Mesenchymal stem cell (in vitro differentiated cells and primary cell): ENCODE measurements around the gene ZG16B.

Experiments
- DNase-seq: peaks from one replicate; pipeline ENCODE4 v3.0.0-alpha.2; 2013
- H2AFZ ChIP-seq: one replicate; pipeline ENCODE4 v1.6.1; 2013; ENCODE audit warnings: low read depth, mild to moderate bottlenecking, control low read depth, inconsistent platforms, low read length, moderate library complexity
- H2AK5ac ChIP-seq: 2 replicates; pipeline ENCODE4 v1.6.1; 2013; ENCODE audit warnings: low read length, moderate library complexity, mild to moderate bottlenecking, inconsistent platforms; ENCODE audit not compliant: severe bottlenecking
- H2BK120ac ChIP-seq: one replicate; pipeline ENCODE4 v1.6.1; 2013; ENCODE audit warnings: low read depth, mild to moderate bottlenecking, inconsistent platforms, low read length, moderate library complexity
- H2BK12ac ChIP-seq, 2 experiments: one replicate each; pipeline ENCODE4 v1.6.1; 2013; ENCODE audit warnings: inconsistent platforms in 2 of 2, low read length in 2 of 2, mild to moderate bottlenecking in 2 of 2, moderate library complexity in 2 of 2, control low read depth in 1 of 2
- H2BK15ac ChIP-seq: one replicate; pipeline ENCODE4 v1.6.1; 2013; ENCODE audit warnings: mild to moderate bottlenecking, low read depth, inconsistent platforms; ENCODE audit not compliant: poor library complexity, severe bottlenecking
- H2BK5ac ChIP-seq: 2 replicates; pipeline ENCODE4 v1.6.1; 2013; ENCODE audit warnings: low read depth, mild to moderate bottlenecking, low read length, control low read depth, inconsistent platforms; ENCODE audit not compliant: poor library complexity, severe bottlenecking
- H3K14ac ChIP-seq, 2 experiments: one replicate each; pipeline ENCODE4 v1.6.1; 2013; ENCODE audit warnings: inconsistent platforms in 2 of 2, low read length in 2 of 2, control low read depth in 1 of 2, mild to moderate bottlenecking in 1 of 2, moderate library complexity in 1 of 2
- H3K18ac ChIP-seq, 2 experiments: one replicate each; pipeline ENCODE4 v1.6.1; 2013; ENCODE audit warnings: inconsistent platforms in 2 of 2, low read length in 2 of 2, control low read depth in 1 of 2, low read depth in 1 of 2, mild to moderate bottlenecking in 1 of 2
- H3K23ac ChIP-seq, 2 experiments: one replicate each; pipeline ENCODE4 v1.6.1; 2013; ENCODE audit warnings: inconsistent platforms in 2 of 2, low read length in 2 of 2, mild to moderate bottlenecking in 2 of 2, moderate library complexity in 2 of 2, control low read depth in 1 of 2
- H3K27ac ChIP-seq: 2 replicates; pipeline ENCODE4 v1.5.1; 2013; ENCODE audit warnings: mild to moderate bottlenecking, moderate library complexity, low read length, control low read depth, inconsistent platforms; ENCODE audit not compliant: poor library complexity, severe bottlenecking
- H3K27me3 ChIP-seq, 2 experiments: 2 replicates each; pipeline versions ENCODE4 v1.6.1 to v1.7.0; 2013; ENCODE audit warnings: low read length in 2 of 2, mild to moderate bottlenecking in 2 of 2, moderate library complexity in 2 of 2, control low read depth in 1 of 2, inconsistent platforms in 1 of 2; ENCODE audit not compliant: control insufficient read depth in 1 of 2, insufficient read depth in 1 of 2
- H3K36me3 ChIP-seq, 2 experiments: 2 replicates each; pipeline versions ENCODE4 v1.6.1 to v1.7.0; 2013; ENCODE audit warnings: low read length in 2 of 2, control low read depth in 1 of 2, inconsistent platforms in 1 of 2, low read depth in 1 of 2, mild to moderate bottlenecking in 1 of 2; ENCODE audit not compliant: insufficient read depth in 2 of 2, control insufficient read depth in 1 of 2
- H3K4ac ChIP-seq, 2 experiments: one replicate each; pipeline ENCODE4 v1.6.1; 2013; ENCODE audit warnings: inconsistent platforms in 2 of 2, low read length in 2 of 2, mild to moderate bottlenecking in 2 of 2, moderate library complexity in 2 of 2, control low read depth in 1 of 2, low read depth in 1 of 2
- H3K4me1 ChIP-seq: 2 replicates; pipeline ENCODE4 v1.6.1; 2013; ENCODE audit warnings: low read depth, low read length, control low read depth; ENCODE audit not compliant: control insufficient read depth, insufficient read depth
- H3K4me2 ChIP-seq: 2 replicates; pipeline ENCODE4 v1.6.1; 2013; ENCODE audit warnings: low read length, mild to moderate bottlenecking, inconsistent platforms; ENCODE audit not compliant: poor library complexity, severe bottlenecking
- H3K4me3 ChIP-seq, 2 experiments: 2 replicates each; pipeline versions ENCODE4 v1.5.1 to v1.7.0; 2013; ENCODE audit warnings: low read length in 2 of 2, mild to moderate bottlenecking in 2 of 2, control low read depth in 1 of 2, low read depth in 1 of 2; ENCODE audit not compliant: insufficient read depth in 1 of 2
- H3K79me1 ChIP-seq: replicated peaks from 2 replicates; pipeline ENCODE4 v1.6.1; 2013; ENCODE audit warnings: mild to moderate bottlenecking, control low read depth, low read length, inconsistent platforms; ENCODE audit not compliant: poor library complexity, severe bottlenecking
- H3K9ac ChIP-seq: 2 replicates; pipeline ENCODE4 v1.7.0; 2013; ENCODE audit warnings: mild to moderate bottlenecking, low read length, moderate library complexity
- H3K9me3 ChIP-seq: 2 replicates; pipeline ENCODE4 v1.7.0; 2013; ENCODE audit warnings: mild to moderate bottlenecking, low read length; ENCODE audit not compliant: control insufficient read depth
- H4K8ac ChIP-seq: one replicate; pipeline ENCODE4 v1.6.1; 2013; ENCODE audit warnings: inconsistent platforms, mild to moderate bottlenecking, low read length, moderate library complexity
- H4K91ac ChIP-seq: one replicate; pipeline ENCODE4 v1.6.1; 2013; ENCODE audit warnings: mild to moderate bottlenecking, low read length, inconsistent platforms
- WGBS: methylation state at CpG from one replicate; pipeline ENCODE4 v1.1.7; 2013; ENCODE audit warnings: mixed read lengths; 5-methylcytosine and 5-hydroxymethylcytosine counted together

The ZG16B gene

DNA sequence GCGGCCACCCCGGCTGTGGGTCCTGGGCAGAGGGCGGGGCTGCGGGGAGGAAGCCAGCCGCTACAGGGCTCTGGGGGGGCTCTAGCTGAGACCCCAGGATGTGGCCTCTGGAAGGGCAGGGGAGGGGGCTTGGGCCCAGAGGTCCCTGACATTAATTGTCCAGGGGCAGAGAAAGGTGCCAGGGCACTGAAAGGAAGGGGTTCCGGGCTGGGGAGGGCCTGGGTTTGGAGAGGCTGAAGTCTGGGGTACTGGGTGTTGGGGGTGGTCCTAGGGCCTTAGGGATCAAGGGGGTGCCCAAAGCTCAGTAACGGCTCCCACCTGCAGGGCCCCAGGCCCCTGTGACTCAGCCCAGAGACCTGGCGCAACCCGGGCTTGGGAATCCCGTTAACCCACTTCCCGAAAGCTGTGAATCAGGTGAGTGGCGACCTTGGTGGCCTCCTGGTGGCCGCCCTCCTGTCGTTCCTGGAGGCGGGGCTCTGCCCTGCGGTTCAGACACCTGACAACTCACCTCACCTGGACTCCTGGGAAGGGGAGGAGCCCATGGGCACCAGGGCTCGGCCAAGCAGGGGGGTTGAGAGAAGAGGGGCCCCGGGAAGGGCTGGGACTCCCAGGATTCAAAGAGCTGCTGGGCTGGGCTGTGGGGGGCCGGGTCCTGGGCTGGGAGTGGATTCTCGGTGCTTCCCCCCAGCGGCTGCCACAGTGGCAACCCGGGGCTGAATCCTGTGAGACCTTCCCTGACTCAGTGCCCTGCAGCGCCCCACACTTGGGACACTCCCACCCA lies 28.3 kb downstream of the ZG16B start:
- Histone ChIP-seq H2AFZ (no peak overlapping the region), H4K91ac (no peak overlapping the region), H3K27me3 (peaks cover 13 to 40% of the 10 kb centered on the region in 2 experiments), H3K79me1 (no peaks in the 10 kb centered on the region), H3K14ac (peak overlapping the region in 1 of 2 experiments; percentile 14), H2BK15ac (no peak overlapping the region), H3K18ac (no peak overlapping the region), H3K4ac (no peak overlapping the region), H3K36me3 (no peaks in the 10 kb centered on the region), H3K4me3 (peak overlapping the region in 1 of 2 experiments; percentile 69), H2BK5ac (no peak overlapping the region), H2BK120ac (no peak overlapping the region), H3K9ac (no peak overlapping the region), H3K4me2 (no peak overlapping the region), H3K27ac (no peak overlapping the region), H3K23ac (no peak overlapping the region), H4K8ac (peak overlapping the region; percentile 60), H2BK12ac (no peak overlapping the region), H3K4me1 (peaks cover 17% of the 10 kb centered on the region), H3K9me3 (peaks cover 16% of the 10 kb centered on the region), H2AK5ac (no peak overlapping the region)
- no peak for DNase-seq
- 14% methylated on average over 20 of the region's 23 CpGs for WGBS

DNA sequence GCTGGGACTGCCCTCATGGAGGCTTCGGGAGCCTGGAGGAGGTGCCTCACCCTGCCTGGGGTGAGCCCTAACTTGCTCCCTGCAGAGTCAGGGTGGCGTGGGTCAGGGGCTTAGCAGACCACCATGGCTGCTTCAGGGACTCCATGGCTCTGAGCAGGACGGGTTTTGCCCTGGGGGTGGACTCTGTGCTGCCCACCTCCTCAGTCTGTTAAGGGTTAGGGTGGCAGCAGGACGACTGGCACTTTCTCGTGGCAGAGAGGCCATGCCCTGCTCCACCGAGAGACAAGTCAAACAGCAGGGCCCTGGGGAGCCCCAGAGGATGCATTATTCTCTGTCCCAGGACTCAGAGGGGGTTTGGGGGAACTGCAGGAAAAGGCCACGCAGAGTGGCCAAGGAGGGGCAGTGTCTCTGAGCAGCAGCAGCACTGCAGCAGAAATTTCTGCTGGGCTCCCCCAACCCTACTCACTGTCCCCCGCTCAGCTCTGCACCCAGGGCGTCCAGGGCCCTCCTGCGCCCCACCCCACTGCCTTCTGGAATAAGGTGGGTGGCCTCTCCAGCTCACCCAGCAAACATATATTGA lies 29.7 kb downstream of the ZG16B start:
- H2BK5ac ChIP-seq, result no peak overlapping the region
- H3K4ac ChIP-seq, result no peak overlapping the region
- WGBS, result 86% methylated on average over 10 of the region's 10 CpGs
- no peak overlapping the region for H2BK15ac ChIP-seq
- no peak overlapping the region for H4K91ac ChIP-seq
- H3K79me1 ChIP-seq, result no peaks in the 10 kb centered on the region
- H3K14ac ChIP-seq, result no peak overlapping the region
- H3K27me3 ChIP-seq, result peaks cover 13 to 40% of the 10 kb centered on the region in 2 experiments
- no peak overlapping the region for H3K4me2 ChIP-seq
- H3K27ac ChIP-seq, result no peak overlapping the region
- H4K8ac ChIP-seq, result no peak overlapping the region
- DNase-seq, result no peak
- H3K4me3 ChIP-seq, result no peak overlapping the region
- no peak overlapping the region for H3K23ac ChIP-seq
- H3K9me3 ChIP-seq, result peaks cover 8% of the 10 kb centered on the region
- no peak overlapping the region for H2AK5ac ChIP-seq
- H3K4me1 ChIP-seq, result peaks cover 17% of the 10 kb centered on the region
- no peaks in the 10 kb centered on the region for H3K36me3 ChIP-seq
- H3K9ac ChIP-seq, result no peak overlapping the region
- no peak overlapping the region for H3K18ac ChIP-seq
- H2BK120ac ChIP-seq, result no peak overlapping the region
- H2BK12ac ChIP-seq, result no peak overlapping the region
- no peak overlapping the region for H2AFZ ChIP-seq

DNA sequence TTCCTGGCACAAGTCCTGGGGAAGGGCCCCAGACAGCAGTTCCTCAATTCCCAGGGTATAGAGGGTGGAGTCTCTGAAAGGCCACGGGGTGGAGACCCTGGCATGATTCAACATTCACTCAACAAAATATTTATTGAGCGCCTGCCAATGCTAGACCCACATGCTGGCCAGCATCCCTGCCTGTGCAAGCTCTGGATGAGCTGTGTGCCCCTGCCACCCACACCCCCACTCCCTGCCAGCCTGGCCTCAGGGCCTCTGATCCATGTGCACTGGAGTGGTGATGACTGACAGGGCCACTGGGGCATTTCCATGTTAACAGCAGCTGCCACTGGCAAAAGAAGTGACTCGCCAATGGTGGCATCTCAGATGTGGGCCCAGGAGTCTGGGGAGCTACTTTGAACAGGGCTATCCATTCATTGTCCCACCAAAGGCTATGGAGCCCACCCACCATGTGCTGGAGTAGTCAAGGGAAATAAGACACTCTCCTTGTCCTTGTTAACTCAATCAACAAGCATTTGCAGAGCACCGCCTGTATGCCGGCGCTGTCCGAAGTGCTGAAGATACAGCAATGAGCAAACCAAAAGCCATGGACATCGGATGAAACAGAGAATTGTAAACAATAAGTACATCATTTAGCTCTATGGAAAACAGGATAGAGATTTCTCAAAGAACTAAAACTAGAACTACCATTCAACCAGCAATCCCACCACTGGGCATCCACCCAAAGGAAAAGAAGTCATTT lies 30.9 kb downstream of the ZG16B start:
- H2AK5ac ChIP-seq, result no peak overlapping the region
- no peaks in the 10 kb centered on the region for H3K79me1 ChIP-seq
- H3K36me3 ChIP-seq, result no peaks in the 10 kb centered on the region
- H3K4ac ChIP-seq, result no peak overlapping the region
- H2BK120ac ChIP-seq, result no peak overlapping the region
- DNase-seq, result peak; percentile 23
- no peak overlapping the region for H3K27ac ChIP-seq
- H2AFZ ChIP-seq, result no peak overlapping the region
- H4K8ac ChIP-seq, result no peak overlapping the region
- no peak overlapping the region for H3K4me3 ChIP-seq
- peaks cover 7% of the 10 kb centered on the region for H3K9me3 ChIP-seq
- 73% methylated on average over 8 of the region's 8 CpGs for WGBS
- H3K9ac ChIP-seq, result no peak overlapping the region
- H3K18ac ChIP-seq, result no peak overlapping the region
- no peak overlapping the region for H3K14ac ChIP-seq
- H3K23ac ChIP-seq, result no peak overlapping the region
- peaks cover 17% of the 10 kb centered on the region for H3K4me1 ChIP-seq
- H2BK5ac ChIP-seq, result no peak overlapping the region
- no peak overlapping the region for H4K91ac ChIP-seq
- no peak overlapping the region for H2BK15ac ChIP-seq
- H3K27me3 ChIP-seq, result peaks cover 13 to 45% of the 10 kb centered on the region in 2 experiments
- H2BK12ac ChIP-seq, result no peak overlapping the region
- no peak overlapping the region for H3K4me2 ChIP-seq

GRCh38 chr16:2865651-2866050 lies 35.5 kb downstream of the ZG16B start:
- no peak overlapping the region for H4K8ac ChIP-seq
- H3K27me3 ChIP-seq, result peaks cover 0 to 20% of the 10 kb centered on the region in 2 experiments
- no peak overlapping the region for H2BK15ac ChIP-seq
- no peak overlapping the region for H3K4ac ChIP-seq
- H3K4me1 ChIP-seq, result peaks cover 3% of the 10 kb centered on the region
- no peaks in the 10 kb centered on the region for H3K36me3 ChIP-seq
- no peak overlapping the region for H2AK5ac ChIP-seq
- H3K14ac ChIP-seq, result no peak overlapping the region
- H2AFZ ChIP-seq, result no peak overlapping the region
- 63% methylated on average over 4 of the region's 4 CpGs for WGBS
- no peak overlapping the region for H2BK120ac ChIP-seq
- H3K9ac ChIP-seq, result no peak overlapping the region
- no peaks in the 10 kb centered on the region for H3K79me1 ChIP-seq
- H3K18ac ChIP-seq, result no peak overlapping the region
- no peak overlapping the region for H3K4me3 ChIP-seq
- no peak overlapping the region for H3K4me2 ChIP-seq
- no peak overlapping the region for H2BK5ac ChIP-seq
- H3K23ac ChIP-seq, result no peak overlapping the region
- H3K27ac ChIP-seq, result no peak overlapping the region
- peaks cover 6% of the 10 kb centered on the region for H3K9me3 ChIP-seq
- H2BK12ac ChIP-seq, result no peak overlapping the region
- no peak for DNase-seq
- no peak overlapping the region for H4K91ac ChIP-seq
